Left lung (tissue), 10 donors: ENCODE results near the gene TRPM8. TPM values are rescaled to one million over a fixed set of nuclear protein-coding genes. Genes with fewer than 3 reads are reported as not detected.

Experiments
- ATAC-seq: fragments of 200-7000 bp; cut with Tn5 transposase; one replicate; pipeline ENCODE4 v1.9.1; 2020; ENCODE audit warnings: moderate library complexity
- DNase-seq, 4 donors: peaks; one replicate each; pipeline ENCODE4 v3.0.0-alpha.2; 2013 to 2020
- H3K27ac ChIP-seq, 2 donors: fragments of 200-600 bp; sonication (generic) in 1 of 2; one replicate each; pipeline versions ENCODE4 v1.5.0 to v1.8.0; 2020 to 2021
- H3K27me3 ChIP-seq, 2 donors: fragments of 200-600 bp; sonication (generic) in 1 of 2; one replicate each; pipeline versions ENCODE4 v1.5.0 to v1.8.0; 2020 to 2021
- H3K36me3 ChIP-seq, 2 donors: fragments of 200-600 bp; sonication (generic) in 1 of 2; one replicate each; pipeline versions ENCODE4 v1.5.0 to v1.8.0; 2020 to 2021
- H3K4me1 ChIP-seq, 2 donors: fragments of 200-600 bp; one replicate each; pipeline ENCODE4 v1.8.0; 2021
- H3K4me3 ChIP-seq, 2 donors: fragments of 200-600 bp; sonication (generic) in 1 of 2; one replicate each; pipeline versions ENCODE4 v1.5.0 to v1.8.0; 2020 to 2021; ENCODE audit warnings: mild to moderate bottlenecking in 1 of 2
- H3K9me3 ChIP-seq, 2 donors: fragments of 200-600 bp; sonication (generic) in 1 of 2; one replicate each; pipeline versions ENCODE4 v1.5.0 to v1.8.0; 2020 to 2021
- CTCF ChIP-seq, 2 donors: fragments of 200-600 bp; sonication (generic) in 1 of 2; IDR thresholded peaks; one replicate each; pipeline versions ENCODE4 v1.5.0 to v1.8.0; 2021; ENCODE audit warnings: antibody characterized with exemption in 2 of 2
- intact Hi-C, 2 donors: fragments of 100-400 bp; cut with DNase I; formaldehyde crosslinking; loops; one replicate each; pipeline versions ENCODE4 v1.11.2 to v1.14.2; 2022
- polyA plus RNA-seq, 6 donors: library from polyadenylated mRNA; unstranded; fragments of 120-200 nt; gene quantifications; one replicate each; pipeline ENCODE4 v1.2.1, GENCODE V29; 2013; ENCODE audit not compliant: insufficient read length in 6 of 6
- total RNA-seq, 2 donors: library from RNA; stranded (reverse); fragmentation: NEBNext Ultra II Directional; extraction: Animal tissue kit (Norgen Biotek cat#: 25700); gene quantifications; one replicate each; pipeline ENCODE4 v1.2.1, GENCODE V29; 2021
- donor health status: DM: no; HTN: yes; CAD: no.
- donor health status: DM: no; HTN: no; CAD: no.

The TRPM8 gene
- total and polyA plus RNA-seq, 8 donors: 0.14 to 0.40 (median 0.16) TPM; not detected in 3

- H3K4me3 ChIP-seq: no peak overlapping the region
- TF ChIP-seq CTCF (IDR thresholded peaks at IDR 0.05): no peak
- H3K9me3 ChIP-seq: peaks cover 0 to 6% of the 10 kb centered on the region in 2 donors
- DNase-seq (no peak), ATAC-seq (no peak)
- no peaks in the 10 kb centered on the region for H3K36me3 ChIP-seq
- no peak overlapping the region for H3K27ac ChIP-seq
- intact Hi-C loops: no loop called here
- H3K27me3 ChIP-seq: peaks cover 0 to 8% of the 10 kb centered on the region in 2 donors
- H3K4me1 ChIP-seq: no peaks in the 10 kb centered on the region
Measured at GRCh38 chr2:234006501-234006900, 89.3 kb downstream of the TRPM8 start.

GRCh38 chr2:234014427-234014826, 97.3 kb downstream of the TRPM8 start:
- ATAC-seq: no peak

GRCh38 chr2:234015861-234016260, 98.7 kb downstream of the TRPM8 start:
- no peak overlapping the region for H3K4me3 ChIP-seq
- intact Hi-C loops: no loop called here
- no peaks in the 10 kb centered on the region for H3K36me3 ChIP-seq
- no peak for DNase-seq
- H3K4me1 ChIP-seq: no peaks in the 10 kb centered on the region
- H3K9me3 ChIP-seq: peaks cover 0 to 5% of the 10 kb centered on the region in 2 donors
- H3K27ac ChIP-seq: no peak overlapping the region
- H3K27me3 ChIP-seq: peaks cover 0 to 10% of the 10 kb centered on the region in 2 donors
- ATAC-seq: no peak
- no peak for TF ChIP-seq CTCF (IDR thresholded peaks at IDR 0.05)

More at GRCh38 chr2:234014427-234014826, 97.3 kb downstream of the TRPM8 start:
- no peak for TF ChIP-seq CTCF (IDR thresholded peaks at IDR 0.05)
- H3K27ac ChIP-seq: no peak overlapping the region
- H3K27me3 ChIP-seq: peaks cover 0 to 10% of the 10 kb centered on the region in 2 donors
- H3K4me3 ChIP-seq: no peak overlapping the region
- no peak for DNase-seq
- H3K4me1 ChIP-seq: no peaks in the 10 kb centered on the region
- intact Hi-C loops: no loop called here
- peaks cover 0 to 6% of the 10 kb centered on the region in 2 donors for H3K9me3 ChIP-seq
- no peaks in the 10 kb centered on the region for H3K36me3 ChIP-seq

- H3K4me1 ChIP-seq: no peaks in the 10 kb centered on the region
- intact Hi-C loops: no loop called here
- peaks cover 0 to 2% of the 10 kb centered on the region in 2 donors for H3K9me3 ChIP-seq
- H3K27ac ChIP-seq: no peak overlapping the region
- H3K36me3 ChIP-seq: no peaks in the 10 kb centered on the region
- no peak for TF ChIP-seq CTCF (IDR thresholded peaks at IDR 0.05)
- peaks cover 0 to 13% of the 10 kb centered on the region in 2 donors for H3K27me3 ChIP-seq
- H3K4me3 ChIP-seq: no peak overlapping the region
- DNase-seq (no peak), ATAC-seq (no peak)
Measured at GRCh38 chr2:234019896-234020295, 102.7 kb downstream of the TRPM8 start.

GRCh38 chr2:234020332-234020731, 103.2 kb downstream of the TRPM8 start:
- no peak overlapping the region for H3K27ac ChIP-seq
- ATAC-seq (no peak), DNase-seq (no peak)
- H3K9me3 ChIP-seq: peaks cover 0 to 2% of the 10 kb centered on the region in 2 donors
- H3K36me3 ChIP-seq: no peaks in the 10 kb centered on the region
- peaks cover 0 to 13% of the 10 kb centered on the region in 2 donors for H3K27me3 ChIP-seq
- intact Hi-C loops: no loop called here
- no peaks in the 10 kb centered on the region for H3K4me1 ChIP-seq
- no peak overlapping the region for H3K4me3 ChIP-seq
- TF ChIP-seq CTCF (IDR thresholded peaks at IDR 0.05): no peak
